DND-41 (cell line): ENCODE measurements around the gene FAXDC2.

Experiments used
- ATAC-seq: fragments of 200-7000 bp; cut with Tn5 transposase; 3 replicates; pipeline ENCODE4 v1.9.1; 2021; ENCODE audit warnings: low read depth; ENCODE audit not compliant: insufficient read depth
- DNase-seq: peaks from one replicate; pipeline ENCODE4 v3.0.0-alpha.2; 2020
- H2AFZ ChIP-seq: 2 replicates; pipeline ENCODE4 v1.6.0; 2012; ENCODE audit warnings: low read depth, low read length
- H3K27ac ChIP-seq: 2 replicates; pipeline ENCODE4 v1.5.1; 2012; ENCODE audit warnings: low read length, inconsistent platforms
- H3K27me3 ChIP-seq: fragments of 200-600 bp; sonication (generic); 2 replicates; pipeline ENCODE4 v1.6.0; 2012; ENCODE audit warnings: low read length, mild to moderate bottlenecking, inconsistent platforms; ENCODE audit not compliant: insufficient read depth, poor library complexity
- H3K36me3 ChIP-seq: 2 replicates; pipeline ENCODE4 v1.5.1; 2012; ENCODE audit warnings: low read length, inconsistent platforms; ENCODE audit not compliant: insufficient read depth
- H3K4me1 ChIP-seq: 2 replicates; pipeline ENCODE4 v1.5.1; 2012; ENCODE audit warnings: mild to moderate bottlenecking, low read length; ENCODE audit not compliant: insufficient read depth
- H3K4me2 ChIP-seq: 2 replicates; pipeline ENCODE4 v1.6.0; 2012; ENCODE audit warnings: mild to moderate bottlenecking, moderate library complexity, low read length, inconsistent platforms; ENCODE audit not compliant: insufficient read depth
- H3K4me3 ChIP-seq, 2 experiments: fragments of 200-600 bp in 1 of 2; shearing (Covaris generic) in 1 of 2; 2 replicates each; pipeline ENCODE4 v1.5.1; 2012 to 2016; ENCODE audit warnings: inconsistent platforms in 2 of 2, low read length in 2 of 2, mild to moderate bottlenecking in 2 of 2, low read depth in 1 of 2, moderate library complexity in 1 of 2
- H3K79me2 ChIP-seq: 2 replicates; pipeline ENCODE4 v1.6.0; 2012; ENCODE audit warnings: low read length, inconsistent platforms; ENCODE audit not compliant: insufficient read depth
- H3K9ac ChIP-seq: 2 replicates; pipeline ENCODE4 v1.6.0; 2012; ENCODE audit warnings: low read depth, mild to moderate bottlenecking, inconsistent platforms, low read length, moderate library complexity
- H3K9me3 ChIP-seq: 2 replicates; pipeline ENCODE4 v1.5.1; 2012; ENCODE audit warnings: low read length, moderate library complexity, mild to moderate bottlenecking, inconsistent platforms; ENCODE audit not compliant: insufficient read depth, severe bottlenecking
- H4K20me1 ChIP-seq: 2 replicates; pipeline ENCODE4 v1.6.0; 2012; ENCODE audit warnings: low read length; ENCODE audit not compliant: insufficient read depth
- EZH2 ChIP-seq: IDR thresholded peaks from 3 replicates; pipeline ENCODE4 v1.6.1; 2012; ENCODE audit warnings: borderline replicate concordance, low read depth, mild to moderate bottlenecking, moderate library complexity, low read length, inconsistent platforms; ENCODE audit not compliant: severe bottlenecking
- TF ChIP-seq, protein P1 (sequence below): IDR thresholded peaks from 2 replicates; pipeline ENCODE4 v1.5.1; 2012; ENCODE audit warnings: borderline replicate concordance, low read length, moderate library complexity, mild to moderate bottlenecking; ENCODE audit not compliant: poor library complexity, severe bottlenecking; ENCODE audit errors: extremely low read depth

FAXDC2 gene

DNA sequence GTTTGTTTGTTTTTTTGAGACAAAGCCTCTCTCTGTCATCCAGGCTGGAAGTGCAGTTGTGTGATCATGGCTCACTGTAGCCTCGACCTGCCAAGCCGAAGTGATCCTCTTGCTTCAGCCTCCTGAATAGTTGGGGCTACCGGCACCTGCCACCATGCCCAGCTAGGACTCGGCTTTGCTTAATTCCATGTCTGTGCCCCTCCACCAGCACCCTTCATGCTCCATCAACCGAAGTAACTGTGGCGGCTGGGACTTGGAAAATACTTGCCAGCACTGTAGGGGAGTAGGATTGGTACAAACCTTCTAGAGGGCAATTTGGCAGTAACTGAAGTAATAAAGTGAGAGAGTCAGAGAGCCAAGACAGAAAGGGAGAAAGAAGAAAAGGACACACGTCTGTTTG, 19.0 kb downstream of the FAXDC2 start:
- Histone ChIP-seq H3K9me3 (no peaks in the 10 kb centered on the region), H3K4me2 (no peak overlapping the region), H3K27ac (no peak overlapping the region), H3K36me3 (peaks cover 24% of the 10 kb centered on the region), H3K79me2 (no peaks in the 10 kb centered on the region), H3K4me1 (no peaks in the 10 kb centered on the region), H2AFZ (no peak overlapping the region), H3K9ac (no peak overlapping the region), H3K4me3 (no peak overlapping the region), H4K20me1 (peaks cover 2% of the 10 kb centered on the region; the same call in 1 of the 2 replicates), H3K27me3 (no peaks in the 10 kb centered on the region)
- DNase-seq, result no peak
- TF ChIP-seq EZH2, result no peak
- TF ChIP-seq, protein P1, sequence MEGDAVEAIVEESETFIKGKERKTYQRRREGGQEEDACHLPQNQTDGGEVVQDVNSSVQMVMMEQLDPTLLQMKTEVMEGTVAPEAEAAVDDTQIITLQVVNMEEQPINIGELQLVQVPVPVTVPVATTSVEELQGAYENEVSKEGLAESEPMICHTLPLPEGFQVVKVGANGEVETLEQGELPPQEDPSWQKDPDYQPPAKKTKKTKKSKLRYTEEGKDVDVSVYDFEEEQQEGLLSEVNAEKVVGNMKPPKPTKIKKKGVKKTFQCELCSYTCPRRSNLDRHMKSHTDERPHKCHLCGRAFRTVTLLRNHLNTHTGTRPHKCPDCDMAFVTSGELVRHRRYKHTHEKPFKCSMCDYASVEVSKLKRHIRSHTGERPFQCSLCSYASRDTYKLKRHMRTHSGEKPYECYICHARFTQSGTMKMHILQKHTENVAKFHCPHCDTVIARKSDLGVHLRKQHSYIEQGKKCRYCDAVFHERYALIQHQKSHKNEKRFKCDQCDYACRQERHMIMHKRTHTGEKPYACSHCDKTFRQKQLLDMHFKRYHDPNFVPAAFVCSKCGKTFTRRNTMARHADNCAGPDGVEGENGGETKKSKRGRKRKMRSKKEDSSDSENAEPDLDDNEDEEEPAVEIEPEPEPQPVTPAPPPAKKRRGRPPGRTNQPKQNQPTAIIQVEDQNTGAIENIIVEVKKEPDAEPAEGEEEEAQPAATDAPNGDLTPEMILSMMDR, result no peak
- ATAC-seq, result no peak

DNA sequence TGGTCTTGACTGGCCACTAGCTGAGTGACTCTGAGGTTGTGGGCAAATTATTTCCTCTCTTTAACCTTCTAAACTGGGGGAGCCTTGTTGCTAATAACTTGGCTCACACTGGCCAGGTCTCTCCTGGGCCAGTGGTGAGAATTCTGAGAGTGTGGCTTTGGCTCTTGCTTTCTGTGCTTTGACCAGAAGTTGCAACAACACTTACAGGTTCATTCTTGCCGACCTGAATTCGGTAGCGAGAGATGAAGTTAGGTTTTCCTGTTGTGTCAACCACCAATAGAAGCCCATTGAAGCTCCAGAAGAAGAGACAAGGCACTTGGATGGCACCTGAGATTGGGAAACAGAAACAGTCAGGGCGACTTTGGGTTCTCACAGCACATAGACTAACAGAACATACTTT, 19.8 kb downstream of the FAXDC2 start:
- Histone ChIP-seq H3K9ac (no peak overlapping the region), H4K20me1 (peaks cover 2% of the 10 kb centered on the region; the same call in 1 of the 2 replicates), H3K36me3 (peaks cover 24% of the 10 kb centered on the region), H3K4me2 (no peak overlapping the region), H3K4me1 (no peaks in the 10 kb centered on the region), H3K4me3 (no peak overlapping the region), H3K79me2 (no peaks in the 10 kb centered on the region), H3K27ac (no peak overlapping the region), H2AFZ (no peak overlapping the region), H3K27me3 (no peaks in the 10 kb centered on the region), H3K9me3 (no peaks in the 10 kb centered on the region)
- DNase-seq (no peak), ATAC-seq (no peak)
- no peak for TF ChIP-seq EZH2
- TF ChIP-seq, protein P1, result no peak

DNA sequence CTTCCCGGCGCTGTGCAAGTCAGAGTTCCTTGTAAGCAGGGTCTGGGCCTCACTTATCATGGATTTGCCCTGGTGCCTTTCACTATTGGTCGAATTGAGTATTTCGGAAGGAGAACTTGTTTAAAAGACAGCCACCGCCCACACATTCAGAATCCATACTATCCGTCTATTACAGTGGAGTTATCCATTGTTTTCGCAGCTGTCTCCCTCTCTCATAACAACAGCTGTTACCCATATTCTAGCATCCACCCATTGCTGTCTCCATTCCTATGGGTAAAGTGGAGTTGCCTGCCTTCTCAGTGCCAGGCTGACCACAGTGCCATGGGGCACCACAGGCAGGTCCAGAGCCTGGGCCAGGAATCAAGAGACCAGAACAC, 20.2 kb downstream of the FAXDC2 start:
- H3K4me2 ChIP-seq, result no peak overlapping the region
- no peak overlapping the region for H3K9ac ChIP-seq
- H3K27ac ChIP-seq, result no peak overlapping the region

More for the DNA sequence above, 20.2 kb downstream of the FAXDC2 start:
- Histone ChIP-seq H2AFZ (no peak overlapping the region), H3K4me3 (no peak overlapping the region), H4K20me1 (peaks cover 2% of the 10 kb centered on the region; the same call in 1 of the 2 replicates), H3K27me3 (no peaks in the 10 kb centered on the region), H3K4me1 (no peaks in the 10 kb centered on the region), H3K9me3 (no peaks in the 10 kb centered on the region), H3K79me2 (no peaks in the 10 kb centered on the region), H3K36me3 (peaks cover 24% of the 10 kb centered on the region)
- DNase-seq (no peak), ATAC-seq (no peak)
- TF ChIP-seq, protein P1, result no peak
- TF ChIP-seq EZH2, result no peak
